MG63 (cell line): ENCODE data around the gene SNAPC1. TPM values are rescaled to one million over a fixed set of nuclear protein-coding genes. Genes with fewer than 3 reads are reported as not detected.

Experiments used
- DNase-seq: peaks from one replicate; pipeline ENCODE4 v3.0.0-alpha.2; 2020
- H3K27me3 ChIP-seq: fragments of 250-450 bp; sonication (Bioruptor Pico); 2 replicates; pipeline ENCODE4 v1.5.1; 2020; ENCODE audit warnings: mild to moderate bottlenecking, moderate library complexity
- H3K36me3 ChIP-seq: fragments of 250-450 bp; sonication (Bioruptor Pico); 2 replicates; pipeline ENCODE4 v1.5.1; 2020; ENCODE audit warnings: mild to moderate bottlenecking, moderate library complexity
- H3K4me3 ChIP-seq: fragments of 250-450 bp; sonication (Bioruptor Pico); 2 replicates; pipeline ENCODE4 v1.5.1; 2020; ENCODE audit warnings: mild to moderate bottlenecking, moderate library complexity
- H3K9me3 ChIP-seq: fragments of 250-450 bp; sonication (Bioruptor Pico); 2 replicates; pipeline ENCODE4 v1.5.1; 2020; ENCODE audit warnings: mild to moderate bottlenecking, moderate library complexity
- total RNA-seq: library from RNA; depleted of rRNA; stranded (reverse); fragments of >200 nt; shearing (Covaris generic); gene quantifications from 2 replicates; pipeline ENCODE4 v1.2.3, GENCODE V29; 2014; ENCODE audit warnings: low replicate concordance

The SNAPC1 gene
- total RNA-seq, 1 experiment from 2014 or later: 11.0 TPM

- Histone ChIP-seq H3K4me3 (no peak overlapping the region), H3K27me3 (no peaks in the 10 kb centered on the region), H3K36me3 (peaks cover 32% of the 10 kb centered on the region), H3K9me3 (no peaks in the 10 kb centered on the region)
- DNase-seq: no peak
Measured at GRCh38 chr14:61765225-61765943, 3.2 kb downstream of the SNAPC1 start.

- Histone ChIP-seq H3K36me3 (peaks cover 38% of the 10 kb centered on the region), H3K4me3 (no peak overlapping the region), H3K27me3 (no peaks in the 10 kb centered on the region), H3K9me3 (no peaks in the 10 kb centered on the region)
- no peak for DNase-seq
Measured at GRCh38 chr14:61766151-61766550, 3.9 kb downstream of the SNAPC1 start.

GRCh38 chr14:61768240-61768639 is 6.0 kb downstream of the SNAPC1 start:
- H3K27me3 ChIP-seq: no peaks in the 10 kb centered on the region
- peaks cover 44% of the 10 kb centered on the region for H3K36me3 ChIP-seq
- H3K9me3 ChIP-seq: no peaks in the 10 kb centered on the region
- no peak for DNase-seq
- H3K4me3 ChIP-seq: no peak overlapping the region

- Histone ChIP-seq H3K4me3 (no peak overlapping the region), H3K36me3 (peaks cover 44% of the 10 kb centered on the region), H3K9me3 (no peaks in the 10 kb centered on the region), H3K27me3 (no peaks in the 10 kb centered on the region)
- no peak for DNase-seq
Measured at GRCh38 chr14:61769893-61770292, 7.7 kb downstream of the SNAPC1 start.

- DNase-seq: no peak
Measured at GRCh38 chr14:61774861-61775260, 12.6 kb downstream of the SNAPC1 start.

GRCh38 chr14:61780125-61780524 is 17.9 kb downstream of the SNAPC1 start:
- DNase-seq: no peak
- Histone ChIP-seq H3K36me3 (peaks cover 30% of the 10 kb centered on the region), H3K27me3 (no peaks in the 10 kb centered on the region), H3K9me3 (no peaks in the 10 kb centered on the region), H3K4me3 (no peak overlapping the region)

More at GRCh38 chr14:61774861-61775260, 12.6 kb downstream of the SNAPC1 start:
- H3K27me3 ChIP-seq: no peaks in the 10 kb centered on the region
- H3K9me3 ChIP-seq: no peaks in the 10 kb centered on the region
- H3K36me3 ChIP-seq: peaks cover 22% of the 10 kb centered on the region
- no peak overlapping the region for H3K4me3 ChIP-seq

- Histone ChIP-seq H3K9me3 (no peaks in the 10 kb centered on the region), H3K4me3 (no peak overlapping the region), H3K27me3 (no peaks in the 10 kb centered on the region), H3K36me3 (peaks cover 7% of the 10 kb centered on the region; the same call in 1 of the 2 replicates)
- DNase-seq: no peak
Measured at GRCh38 chr14:61797309-61797708, 35.1 kb downstream of the SNAPC1 start.

- Histone ChIP-seq H3K9me3 (no peaks in the 10 kb centered on the region), H3K36me3 (no peaks in the 10 kb centered on the region), H3K4me3 (no peak overlapping the region), H3K27me3 (no peaks in the 10 kb centered on the region)
- no peak for DNase-seq
Measured at GRCh38 chr14:61802010-61802568, 39.9 kb downstream of the SNAPC1 start.

GRCh38 chr14:61803755-61804154 is 41.5 kb downstream of the SNAPC1 start:
- Histone ChIP-seq H3K27me3 (no peaks in the 10 kb centered on the region), H3K36me3 (no peaks in the 10 kb centered on the region), H3K4me3 (no peak overlapping the region), H3K9me3 (no peaks in the 10 kb centered on the region)
- DNase-seq: no peak

- Histone ChIP-seq H3K9me3 (no peaks in the 10 kb centered on the region), H3K4me3 (no peak overlapping the region), H3K27me3 (no peaks in the 10 kb centered on the region), H3K36me3 (no peaks in the 10 kb centered on the region)
- DNase-seq: no peak
Measured at GRCh38 chr14:61805451-61805850, 43.2 kb downstream of the SNAPC1 start.

- no peaks in the 10 kb centered on the region for H3K9me3 ChIP-seq
- no peak for DNase-seq
- H3K36me3 ChIP-seq: no peaks in the 10 kb centered on the region
- H3K27me3 ChIP-seq: no peaks in the 10 kb centered on the region
- H3K4me3 ChIP-seq: no peak overlapping the region
Measured at GRCh38 chr14:61811882-61812346, 49.7 kb downstream of the SNAPC1 start.

- Histone ChIP-seq H3K9me3 (no peaks in the 10 kb centered on the region), H3K4me3 (peak within 1 kb of the TSS; percentile 39), H3K27me3 (no peaks in the 10 kb centered on the region), H3K36me3 (no peaks in the 10 kb centered on the region)
- peak; percentile 3 for DNase-seq
Measured at GRCh38 chr14:61812347-61813095, 50.3 kb downstream of the SNAPC1 start, which contains the start of gene SYT16. Gene SYT16, plus strand, starts transcription at chr14:61812703.

- no peak for DNase-seq
- Histone ChIP-seq H3K4me3 (peak overlapping the region; percentile 39), H3K9me3 (no peaks in the 10 kb centered on the region), H3K36me3 (no peaks in the 10 kb centered on the region), H3K27me3 (no peaks in the 10 kb centered on the region)
Measured at GRCh38 chr14:61813096-61813606, 50.9 kb downstream of the SNAPC1 start.

- no peak for DNase-seq
- no peak overlapping the region for H3K4me3 ChIP-seq
- H3K27me3 ChIP-seq: no peaks in the 10 kb centered on the region
- H3K9me3 ChIP-seq: no peaks in the 10 kb centered on the region
- H3K36me3 ChIP-seq: no peaks in the 10 kb centered on the region
Measured at GRCh38 chr14:61822458-61822857, 60.2 kb downstream of the SNAPC1 start.

- no peaks in the 10 kb centered on the region for H3K9me3 ChIP-seq
- H3K27me3 ChIP-seq: no peaks in the 10 kb centered on the region
- DNase-seq: no peak
- no peaks in the 10 kb centered on the region for H3K36me3 ChIP-seq
- no peak overlapping the region for H3K4me3 ChIP-seq
Measured at GRCh38 chr14:61832783-61833182, 70.6 kb downstream of the SNAPC1 start.

- no peak for DNase-seq
- Histone ChIP-seq H3K36me3 (no peaks in the 10 kb centered on the region), H3K4me3 (no peak overlapping the region), H3K9me3 (no peaks in the 10 kb centered on the region), H3K27me3 (no peaks in the 10 kb centered on the region)
Measured at GRCh38 chr14:61836184-61836583, 74.0 kb downstream of the SNAPC1 start.

- Histone ChIP-seq H3K27me3 (no peaks in the 10 kb centered on the region), H3K4me3 (no peak overlapping the region), H3K36me3 (no peaks in the 10 kb centered on the region), H3K9me3 (no peaks in the 10 kb centered on the region)
- DNase-seq: no peak
Measured at GRCh38 chr14:61836807-61837206, 74.6 kb downstream of the SNAPC1 start.
